Body of pancreas (tissue), 4 donors: ENCODE data around the gene PRCC.

Source experiments
- CTCF ChIP-seq, 7 experiments: fragments of 450-650 bp in 4 of 7; fragments of 200-600 bp in 3 of 7; sonication (generic) in 3 of 7; IDR thresholded peaks; one replicate each; pipeline ENCODE4 v1.5.1; 2016 to 2019; ENCODE audit warnings: antibody characterized with exemption in 7 of 7
- POLR2A ChIP-seq, 3 donors: fragments of 450-650 bp; IDR thresholded peaks; one replicate each; pipeline ENCODE4 v1.6.1; 2016; ENCODE audit warnings: antibody characterized with exemption in 3 of 3, mild to moderate bottlenecking in 2 of 3

- TF ChIP-seq CTCF (IDR thresholded peaks at IDR 0.05) (no peak), POLR2A (IDR thresholded peaks at IDR 0.05) (no peak)
These were observed 59.3 kb downstream of the PRCC start for GRCh38 chr1:156826630-156827029.
